Esophagus squamous epithelium (tissue), 5 donors: ENCODE measurements around the gene SEPTIN3. TPM values are rescaled to one million over a fixed set of nuclear protein-coding genes. Genes with fewer than 3 reads are reported as not detected.
A peak's percentile ranks its signal among the peaks of the same experiment; 100 is the strongest.

Experiments used
- DNase-seq: peaks from one replicate; lab custom pipeline; 2025; lab: John Stamatoyannopoulos, UW
- H3K27ac ChIP-seq, 4 donors: fragments of 200-600 bp; sonication (generic); one replicate each; pipeline ENCODE4 v1.5.1; 2016 to 2019; ENCODE audit warnings: mild to moderate bottlenecking in 1 of 4
- H3K27me3 ChIP-seq, 4 donors: fragments of 200-600 bp; sonication (generic); 1 replicate in 3 of 4; 2 replicates in 1 of 4; pipeline versions ENCODE4 v1.5.1 to v1.6.0; 2017 to 2021; ENCODE audit warnings: antibody characterized with exemption in 1 of 4
- H3K36me3 ChIP-seq, 3 donors: fragments of 200-600 bp; sonication (generic); one replicate each; pipeline ENCODE4 v1.5.1; 2016 to 2019
- H3K4me1 ChIP-seq, 3 donors: fragments of 200-600 bp; sonication (generic); one replicate each; pipeline ENCODE4 v1.5.1; 2017 to 2019
- H3K4me3 ChIP-seq, 4 donors: fragments of 200-600 bp; sonication (generic); 1 replicate in 3 of 4; 2 replicates in 1 of 4; pipeline ENCODE4 v1.5.1; 2016 to 2019; ENCODE audit warnings: mild to moderate bottlenecking in 2 of 4, moderate library complexity in 1 of 4
- H3K9me3 ChIP-seq, 3 donors: fragments of 200-600 bp; sonication (generic); one replicate each; pipeline ENCODE4 v1.5.1; 2016 to 2019
- POLR2A ChIP-seq, 4 donors: fragments of 450-650 bp; IDR thresholded peaks; one replicate each; pipeline ENCODE4 v1.6.1; 2017; ENCODE audit warnings: antibody characterized with exemption in 4 of 4, mild to moderate bottlenecking in 4 of 4, moderate library complexity in 3 of 4
- WGBS, 2 donors: methylation state at CpG; one replicate each; pipeline ENCODE4 v1.1.5; 2018; 5-methylcytosine and 5-hydroxymethylcytosine counted together
- intact Hi-C: fragments of 100-400 bp; cut with DNase I; formaldehyde crosslinking; loops from one replicate; pipeline ENCODE4 v1.15.0; 2022
- total RNA-seq, 4 donors: library from RNA; depleted of rRNA; stranded (reverse); fragments of >200 nt; gene quantifications; one replicate each; pipeline ENCODE4 v1.1.0, GENCODE V29; 2016
- TF ChIP-seq, protein P1 (sequence below), 6 experiments: fragments of 450-650 bp in 4 of 6; fragments of 200-600 bp in 2 of 6; sonication (generic) in 2 of 6; IDR thresholded peaks; one replicate each; pipeline ENCODE4 v1.5.1; 2016 to 2019; ENCODE audit warnings: antibody characterized with exemption in 6 of 6, mild to moderate bottlenecking in 4 of 6, moderate library complexity in 4 of 6
- donor health status: DM: yes; HTN: yes; CAD: no.

SEPTIN3 gene
- total RNA-seq, 4 donors from 2014 or later, result 0.04 to 1.1 (median 0.34) TPM

- Histone ChIP-seq H3K4me1 (peaks cover 0 to 9% (median 7%) of the 10 kb centered on the region in 3 donors), H3K27me3 (no peaks in the 10 kb centered on the region), H3K9me3 (no peaks in the 10 kb centered on the region), H3K27ac (no peak overlapping the region), H3K36me3 (no peaks in the 10 kb centered on the region), H3K4me3 (no peak overlapping the region)
- no peak for DNase-seq
- 88 to 92% methylated on average over 11 to 14 of the region's 17 CpGs for WGBS, 2 donors
- TF ChIP-seq POLR2A (IDR thresholded peaks at IDR 0.05), result no peak
- TF ChIP-seq, protein P1, sequence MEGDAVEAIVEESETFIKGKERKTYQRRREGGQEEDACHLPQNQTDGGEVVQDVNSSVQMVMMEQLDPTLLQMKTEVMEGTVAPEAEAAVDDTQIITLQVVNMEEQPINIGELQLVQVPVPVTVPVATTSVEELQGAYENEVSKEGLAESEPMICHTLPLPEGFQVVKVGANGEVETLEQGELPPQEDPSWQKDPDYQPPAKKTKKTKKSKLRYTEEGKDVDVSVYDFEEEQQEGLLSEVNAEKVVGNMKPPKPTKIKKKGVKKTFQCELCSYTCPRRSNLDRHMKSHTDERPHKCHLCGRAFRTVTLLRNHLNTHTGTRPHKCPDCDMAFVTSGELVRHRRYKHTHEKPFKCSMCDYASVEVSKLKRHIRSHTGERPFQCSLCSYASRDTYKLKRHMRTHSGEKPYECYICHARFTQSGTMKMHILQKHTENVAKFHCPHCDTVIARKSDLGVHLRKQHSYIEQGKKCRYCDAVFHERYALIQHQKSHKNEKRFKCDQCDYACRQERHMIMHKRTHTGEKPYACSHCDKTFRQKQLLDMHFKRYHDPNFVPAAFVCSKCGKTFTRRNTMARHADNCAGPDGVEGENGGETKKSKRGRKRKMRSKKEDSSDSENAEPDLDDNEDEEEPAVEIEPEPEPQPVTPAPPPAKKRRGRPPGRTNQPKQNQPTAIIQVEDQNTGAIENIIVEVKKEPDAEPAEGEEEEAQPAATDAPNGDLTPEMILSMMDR (IDR thresholded peaks at IDR 0.05), result no peak
- intact Hi-C loops, result no loop called here
Measured at GRCh38 chr22:41934284-41935014, 34.8 kb upstream of the SEPTIN3 start.

- no peak for TF ChIP-seq POLR2A (IDR thresholded peaks at IDR 0.05)
- TF ChIP-seq, protein P1 (IDR thresholded peaks at IDR 0.05), result no peak
- Histone ChIP-seq H3K27ac (no peak overlapping the region), H3K36me3 (no peaks in the 10 kb centered on the region), H3K9me3 (no peaks in the 10 kb centered on the region), H3K4me1 (peaks cover 0 to 15% (median 7%) of the 10 kb centered on the region in 3 donors), H3K27me3 (no peaks in the 10 kb centered on the region), H3K4me3 (no peak overlapping the region)
- no peak for DNase-seq
- intact Hi-C loops, result no loop called here
- WGBS, 2 donors, result 60% methylated on average over 1 of the region's 4 CpGs; no CpG with 5 or more reads in 1 of the 2 donors
Measured at GRCh38 chr22:41935015-41935351, 34.3 kb upstream of the SEPTIN3 start.

GRCh38 chr22:41935509-41935908 is 33.7 kb upstream of the SEPTIN3 start:
- TF ChIP-seq, protein P1 (IDR thresholded peaks at IDR 0.05), result no peak
- no peak for TF ChIP-seq POLR2A (IDR thresholded peaks at IDR 0.05)
- H3K27ac ChIP-seq, result no peak overlapping the region
- H3K9me3 ChIP-seq, result no peaks in the 10 kb centered on the region
- H3K4me1 ChIP-seq, result peaks cover 0 to 20% (median 7%) of the 10 kb centered on the region in 3 donors
- 89% methylated on average over 3 to 5 of the region's 9 CpGs for WGBS, 2 donors
- intact Hi-C loops, result no loop called here
- no peak for DNase-seq
- H3K36me3 ChIP-seq, result no peaks in the 10 kb centered on the region
- H3K4me3 ChIP-seq, result no peak overlapping the region
- no peaks in the 10 kb centered on the region for H3K27me3 ChIP-seq

DNA sequence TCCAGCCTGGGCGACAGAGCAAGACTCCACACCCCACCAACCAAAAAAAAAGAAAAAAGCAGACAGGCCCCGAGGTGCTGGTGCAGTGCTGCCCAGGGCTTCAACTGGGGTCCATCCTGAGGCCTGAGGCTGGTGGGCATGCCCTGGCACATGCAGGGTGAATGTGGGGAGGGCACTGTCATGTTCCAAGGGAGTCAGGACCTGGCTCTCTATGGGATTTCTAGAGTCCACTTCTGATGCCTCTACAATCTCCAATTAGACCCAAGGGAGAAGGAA is 32.4 kb upstream of the SEPTIN3 start:
- Histone ChIP-seq H3K4me1 (peaks cover 0 to 33% (median 7%) of the 10 kb centered on the region in 3 donors), H3K9me3 (no peaks in the 10 kb centered on the region), H3K4me3 (no peak overlapping the region), H3K36me3 (no peaks in the 10 kb centered on the region), H3K27me3 (no peaks in the 10 kb centered on the region), H3K27ac (no peak overlapping the region)
- TF ChIP-seq POLR2A (IDR thresholded peaks at IDR 0.05), result no peak
- TF ChIP-seq, protein P1 (IDR thresholded peaks at IDR 0.05), result no peak
- intact Hi-C loops, result no loop called here
- 100% methylated on average over 2 of the region's 2 CpGs; no CpG with 5 or more reads in 1 of the 2 donors for WGBS, 2 donors
- DNase-seq, result no peak

GRCh38 chr22:41939981-41940831 is 29.0 kb upstream of the SEPTIN3 start:
- Histone ChIP-seq H3K36me3 (no peaks in the 10 kb centered on the region), H3K4me3 (peak overlapping the region in 1 of 4 donors; percentile 29), H3K27me3 (no peaks in the 10 kb centered on the region), H3K9me3 (no peaks in the 10 kb centered on the region), H3K4me1 (peaks cover 0 to 48% (median 7%) of the 10 kb centered on the region in 3 donors), H3K27ac (peak overlapping the region; percentile 79 to 88 (median 84))
- intact Hi-C loops, result loop anchor here (5.0 kb wide), 1 partner anchor 243 kb away; the partner anchor contains the start of gene MEI1
- peak; percentile 81 for DNase-seq
- peak in 3 of 4 donors; percentile 33 to 88 (median 47) for TF ChIP-seq POLR2A (IDR thresholded peaks at IDR 0.05)
- TF ChIP-seq, protein P1 (IDR thresholded peaks at IDR 0.05), result peak in 1 of 6 experiments; percentile 5
- WGBS, 2 donors, result 63% methylated on average over 13 of the region's 13 CpGs
